Keratinocyte (primary cell): ENCODE measurements around the gene MAPKAPK3. TPM values are rescaled to one million over a fixed set of nuclear protein-coding genes. Genes with fewer than 3 reads are reported as not detected.

Source experiments
- DNase-seq: peaks from one replicate; pipeline ENCODE4 v3.0.0-alpha.2; 2011; ENCODE audit warnings: low read depth, missing footprints, low spot score
- FAIRE-seq: peaks from 2 replicates; lab custom pipeline; 2011; peaks lifted over from hg19 to GRCh38; lab: Jason Lieb, UNC
- H2AFZ ChIP-seq: 2 replicates; pipeline ENCODE4 v1.6.0; 2012; ENCODE audit warnings: low read length, control low read depth, inconsistent platforms; ENCODE audit not compliant: control insufficient read depth
- H3K27ac ChIP-seq: 2 replicates; pipeline ENCODE4 v1.5.1; 2011; ENCODE audit warnings: low read length; ENCODE audit not compliant: control insufficient read depth, insufficient read depth
- H3K27me3 ChIP-seq: 3 replicates; pipeline ENCODE4 v1.6.0; 2011; ENCODE audit warnings: low read length; ENCODE audit not compliant: control insufficient read depth, insufficient read depth; ENCODE audit errors: extremely low read depth
- H3K36me3 ChIP-seq, 2 experiments: 2 replicates in 1 of 2; 3 replicates in 1 of 2; pipeline ENCODE4 v1.5.1; 2011; ENCODE audit warnings: low read length in 2 of 2, mild to moderate bottlenecking in 1 of 2; ENCODE audit not compliant: control insufficient read depth in 2 of 2, insufficient read depth in 2 of 2; ENCODE audit errors: extremely low read depth in 1 of 2
- H3K4me1 ChIP-seq: 3 replicates; pipeline ENCODE4 v1.5.1; 2011; ENCODE audit warnings: low read length; ENCODE audit not compliant: control insufficient read depth, insufficient read depth; ENCODE audit errors: extremely low read depth
- H3K4me2 ChIP-seq: 3 replicates; pipeline ENCODE4 v1.6.0; 2011; ENCODE audit warnings: low read depth, low read length; ENCODE audit not compliant: control insufficient read depth, insufficient read depth; ENCODE audit errors: extremely low read depth
- H3K4me3 ChIP-seq, 3 experiments: fragments of 200-600 bp in 1 of 3; sonication (generic) in 1 of 3; 2 replicates in 2 of 3; 3 replicates in 1 of 3; pipeline ENCODE4 v1.5.1; 2011 to 2016; ENCODE audit warnings: low read length in 3 of 3, mild to moderate bottlenecking in 3 of 3, control low read depth in 2 of 3, inconsistent platforms in 1 of 3, low read depth in 1 of 3, mixed read lengths in 1 of 3, mixed run types in 1 of 3, moderate library complexity in 1 of 3; ENCODE audit not compliant: control insufficient read depth in 2 of 3, insufficient read depth in 2 of 3; ENCODE audit errors: extremely low read depth in 1 of 3
- H3K79me2 ChIP-seq: 2 replicates; pipeline ENCODE4 v1.6.0; 2012; ENCODE audit warnings: low read length; ENCODE audit not compliant: control insufficient read depth, insufficient read depth
- H3K9ac ChIP-seq: 3 replicates; pipeline ENCODE4 v1.6.0; 2011; ENCODE audit warnings: low read length; ENCODE audit not compliant: control insufficient read depth, insufficient read depth; ENCODE audit errors: extremely low read depth
- H3K9me1 ChIP-seq: 3 replicates; pipeline ENCODE4 v1.6.0; 2011; ENCODE audit warnings: low read length; ENCODE audit not compliant: control insufficient read depth, insufficient read depth; ENCODE audit errors: extremely low read depth
- H3K9me3 ChIP-seq: 2 replicates; pipeline ENCODE4 v1.5.1; 2012; ENCODE audit warnings: low read depth, low read length; ENCODE audit not compliant: control insufficient read depth
- H4K20me1 ChIP-seq: 3 replicates; pipeline ENCODE4 v1.6.0; 2011; ENCODE audit warnings: low read length; ENCODE audit not compliant: control insufficient read depth, insufficient read depth; ENCODE audit errors: extremely low read depth
- CTCF ChIP-seq, 3 experiments: IDR thresholded peaks in 1 of 3; conservative IDR thresholded peaks in 1 of 3; optimal IDR thresholded peaks in 1 of 3; 2 replicates in 2 of 3; 3 replicates in 1 of 3; pipeline versions ENCODE3 to v1.5.1; 2011; ENCODE audit warnings: low read length in 3 of 3, mild to moderate bottlenecking in 3 of 3, moderate library complexity in 2 of 3, control low read depth in 1 of 3, inconsistent platforms in 1 of 3; ENCODE audit not compliant: insufficient read depth in 2 of 3; ENCODE audit errors: extremely low read depth in 1 of 3
- EZH2 ChIP-seq: IDR thresholded peaks from one replicate; pipeline ENCODE4 v1.6.1; 2012; ENCODE audit warnings: inconsistent platforms, mild to moderate bottlenecking, low read length, moderate library complexity
- dilution Hi-C: fragments of 300-500 bp; cut with MboI; formaldehyde crosslinking; loops from one replicate; pipeline ENCODE4 v1.7.0; 2020; ENCODE audit warnings: low sequenced_read_pairs; ENCODE audit not compliant: extremely low pct_ligation_motif_present
- polyA plus RNA-seq, 5 experiments: library from polyadenylated mRNA; depleted of rRNA in 3 of 5; stranded (reverse) in 3 of 5; stranded (forward) in 1 of 5; unstranded in 1 of 5; fragments of >200 nt; gene quantifications; 1 replicate in 1 of 5; 2 replicates in 3 of 5; 3 replicates in 1 of 5; pipeline versions ENCODE4 v1.2.1 to v1.2.3, GENCODE V29; 2011 to 2012; ENCODE audit warnings: missing spikeins in 2 of 5, low read depth in 1 of 5, low replicate concordance in 1 of 5

MAPKAPK3 gene
- polyA plus RNA-seq, 1 donor (not counting 4 experiments of a cell fraction or from before 2014, with no cell fraction given), result 134 TPM

- peak within 1 kb of the TSS; percentile 79 for H3K9ac ChIP-seq
- peak within 1 kb of the TSS; percentile 16 for H3K27ac ChIP-seq
- peaks cover 4 to 5% of the 10 kb centered on the region in 2 experiments for H3K36me3 ChIP-seq
- peak within 1 kb of the TSS; percentile 65 to 81 (median 70) for H3K4me3 ChIP-seq
- dilution Hi-C loops, result loop anchor here (25.0 kb wide), 1 partner anchor 776 kb away; the partner anchor contains the start of genes MANF and RBM15B
- DNase-seq (no peak), FAIRE-seq (no peak)
- H3K79me2 ChIP-seq, result peaks cover 3% of the 10 kb centered on the region
- H3K9me3 ChIP-seq, result no peaks in the 10 kb centered on the region
- peak within 1 kb of the TSS; percentile 87 for H3K4me2 ChIP-seq
- TF ChIP-seq CTCF (optimal IDR thresholded peaks at IDR 0.05 in 1 of 3, IDR thresholded peaks at IDR 0.05 in 1 of 3, conservative IDR thresholded peaks at IDR 0.05 in 1 of 3; ENCODE audit: extremely low read depth in 1 of 3, insufficient read depth in 2 of 3, low read length in 3 of 3), result peak in 1 of 3 experiments; percentile 18
- no peak for TF ChIP-seq EZH2
- peaks cover 4% of the 10 kb centered on the region for H3K9me1 ChIP-seq
- H2AFZ ChIP-seq, result peak within 1 kb of the TSS; percentile 83
- H3K4me1 ChIP-seq, result peaks cover 30% of the 10 kb centered on the region
- no peaks in the 10 kb centered on the region for H3K27me3 ChIP-seq
- H4K20me1 ChIP-seq, result no peaks in the 10 kb centered on the region
These were observed 5.3 kb upstream of the MAPKAPK3 start, which contains the start of gene CISH for GRCh38 chr3:50611464-50612233. Gene CISH, minus strand, starts transcription at chr3:50611774. Its CDS starts 124 bp downstream, at chr3:50611650.

GRCh38 chr3:50612234-50612882, 4.6 kb upstream of the MAPKAPK3 start:
- Histone ChIP-seq H3K9me1 (peaks cover 4% of the 10 kb centered on the region), H2AFZ (peak overlapping the region; percentile 83), H3K4me2 (peak overlapping the region; percentile 87), H3K9ac (peak overlapping the region; percentile 79), H3K4me1 (peaks cover 30% of the 10 kb centered on the region), H3K36me3 (peaks cover 0 to 3% of the 10 kb centered on the region in 2 experiments), H3K27me3 (no peaks in the 10 kb centered on the region), H3K79me2 (peaks cover 5% of the 10 kb centered on the region), H3K4me3 (peak overlapping the region; percentile 65 to 81 (median 70)), H3K27ac (peak overlapping the region; percentile 16), H4K20me1 (no peaks in the 10 kb centered on the region), H3K9me3 (no peaks in the 10 kb centered on the region)
- FAIRE-seq (no peak), DNase-seq (no peak)
- TF ChIP-seq EZH2 (no peak), CTCF (optimal IDR thresholded peaks at IDR 0.05 in 1 of 3, IDR thresholded peaks at IDR 0.05 in 1 of 3, conservative IDR thresholded peaks at IDR 0.05 in 1 of 3; ENCODE audit: extremely low read depth in 1 of 3, insufficient read depth in 2 of 3, low read length in 3 of 3) (no peak)
- dilution Hi-C loops, result loop anchor here (25.0 kb wide), 1 partner anchor 775 kb away; the partner anchor contains the start of genes MANF and RBM15B
